ENCODE results near the gene ALK. TPM values are rescaled to one million over a fixed set of nuclear protein-coding genes. Genes with fewer than 3 reads are reported as not detected.

ALK gene
- total RNA-seq, 1 donor from 2014 or later, result not detected

GRCh38 chr2:29655391-29656086 is 265.8 kb downstream of the ALK start:
- no peak for DNase-seq (ENCODE audit: low read depth)

GRCh38 chr2:29650631-29651097 is 270.7 kb downstream of the ALK start:
- no peak for DNase-seq (ENCODE audit: low read depth)

- no peak for DNase-seq (ENCODE audit: low read depth)
Observed at GRCh38 chr2:29644949-29645348, 276.4 kb downstream of the ALK start.

DNA sequence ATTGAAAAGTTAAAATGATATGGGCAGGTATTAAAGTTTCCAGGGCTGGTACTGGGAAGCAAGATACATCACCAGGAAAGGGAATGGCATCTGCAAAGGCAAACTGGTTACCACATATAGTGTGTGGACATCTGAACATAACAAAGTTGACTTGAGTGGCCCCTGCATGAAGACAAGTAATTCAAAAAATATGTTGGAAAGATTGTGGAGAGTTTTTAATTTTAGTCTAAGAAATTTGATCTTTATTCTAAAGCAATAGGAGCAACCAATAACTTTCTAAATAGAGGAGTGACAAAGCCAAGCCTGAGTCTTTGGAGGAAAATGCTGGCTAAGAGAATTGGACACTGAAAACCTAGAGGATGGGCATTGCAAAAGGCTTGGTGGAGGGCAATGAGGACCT is 278.2 kb downstream of the ALK start:
- DNase-seq (ENCODE audit: low read depth), result no peak

GRCh38 chr2:29640360-29640759 is 281.0 kb downstream of the ALK start:
- DNase-seq (ENCODE audit: low read depth), result no peak

- no peak for DNase-seq (ENCODE audit: low read depth)
Observed at GRCh38 chr2:29638641-29639040, 282.7 kb downstream of the ALK start.

- DNase-seq (ENCODE audit: low read depth), result no peak
Observed at GRCh38 chr2:29634916-29635315, 286.5 kb downstream of the ALK start.

- DNase-seq (ENCODE audit: low read depth), result no peak
Observed at GRCh38 chr2:29632018-29632417, 289.4 kb downstream of the ALK start.

- DNase-seq (ENCODE audit: low read depth), result no peak
Observed at GRCh38 chr2:29629495-29629894, 291.9 kb downstream of the ALK start.

GRCh38 chr2:29628862-29629261 is 292.5 kb downstream of the ALK start:
- no peak for DNase-seq (ENCODE audit: low read depth)

GRCh38 chr2:29628108-29628745 is 293.2 kb downstream of the ALK start:
- DNase-seq (ENCODE audit: low read depth), result no peak

- no peak for DNase-seq (ENCODE audit: low read depth)
Observed at GRCh38 chr2:29627279-29627711, 294.1 kb downstream of the ALK start.

DNA sequence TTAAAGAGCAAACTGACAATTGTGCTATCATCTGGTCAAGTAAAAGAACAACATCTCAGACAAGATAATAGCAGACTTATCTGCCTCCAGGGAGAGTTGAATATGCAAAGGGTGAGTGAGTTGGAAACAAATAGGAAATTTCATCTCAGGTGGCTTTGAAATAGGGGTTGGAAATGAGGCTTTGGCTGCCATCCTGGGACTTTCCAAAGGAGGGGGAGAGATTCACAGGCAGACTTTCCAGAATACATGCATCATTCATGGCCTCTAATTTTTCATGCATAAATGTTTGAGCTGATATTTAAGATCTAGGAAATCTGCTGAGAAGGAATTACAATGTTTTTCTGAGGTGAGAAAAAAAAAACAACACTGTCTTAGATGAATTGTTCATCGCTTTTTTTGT is 300.5 kb downstream of the ALK start:
- no peak for DNase-seq (ENCODE audit: low read depth)

DNA sequence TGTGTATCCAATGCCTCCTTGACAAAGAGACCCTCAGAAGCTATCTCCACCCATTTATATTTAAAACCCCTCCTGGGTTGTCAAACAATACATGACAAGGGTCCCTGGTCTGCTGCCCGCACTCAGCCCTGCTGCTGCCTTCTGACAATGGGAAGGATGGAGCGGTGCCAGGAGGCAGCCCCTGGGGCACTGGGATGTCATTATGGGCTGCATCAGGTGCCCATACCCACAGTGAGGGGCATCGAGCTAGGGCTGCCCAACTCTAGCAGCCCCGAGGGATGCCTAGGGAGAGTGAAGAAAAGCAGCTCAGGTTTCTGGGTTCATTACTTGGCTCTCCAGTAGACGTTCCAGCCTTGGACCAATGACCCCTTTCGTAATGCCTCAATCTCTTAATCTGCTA is 301.7 kb downstream of the ALK start:
- DNase-seq (ENCODE audit: low read depth), result no peak

DNA sequence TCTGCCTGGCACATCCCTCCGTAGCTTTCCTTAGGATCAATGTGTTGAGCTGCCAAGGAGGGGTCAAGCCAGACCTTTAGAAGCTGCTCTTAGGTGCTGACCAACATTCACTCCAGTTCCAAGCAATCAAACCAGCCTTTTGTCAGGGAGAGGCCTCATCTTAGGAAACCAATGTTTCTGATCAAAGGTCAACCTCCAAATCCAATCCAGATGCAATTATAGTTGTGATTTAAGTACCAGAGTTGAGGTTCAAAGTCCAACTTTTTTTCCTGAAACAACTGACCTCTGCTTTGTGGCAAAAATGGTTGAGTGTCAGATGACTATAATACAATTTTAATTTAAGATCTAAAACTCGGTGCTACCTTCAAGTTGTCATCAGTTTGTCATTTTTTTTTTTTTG is 303.4 kb downstream of the ALK start:
- DNase-seq (ENCODE audit: low read depth), result no peak

GRCh38 chr2:29617351-29617750 is 304.0 kb downstream of the ALK start:
- DNase-seq (ENCODE audit: low read depth), result no peak

- DNase-seq (ENCODE audit: low read depth), result no peak
Observed at GRCh38 chr2:29616569-29616968, 304.8 kb downstream of the ALK start.

- no peak for DNase-seq (ENCODE audit: low read depth)
Observed at GRCh38 chr2:29615841-29616240, 305.5 kb downstream of the ALK start.

DNA sequence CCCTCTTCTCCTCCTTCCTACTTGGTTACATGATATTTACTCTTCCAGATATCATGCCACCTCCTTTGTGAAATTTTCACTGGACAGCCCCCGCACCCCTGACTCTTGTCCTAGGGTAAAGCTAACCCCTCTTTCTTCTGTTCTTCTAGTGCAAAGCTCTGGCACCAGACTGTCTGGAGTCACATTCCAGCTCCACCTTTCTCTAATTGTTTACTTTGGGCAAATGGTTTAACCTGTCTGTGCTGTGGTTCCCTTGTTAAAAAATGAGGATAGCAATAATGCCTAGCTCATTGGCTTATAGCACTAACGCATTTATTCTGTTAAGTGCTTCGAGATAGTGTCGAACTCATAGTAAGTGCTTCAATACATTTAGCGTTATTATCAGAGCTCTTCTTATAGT is 306.2 kb downstream of the ALK start:
- DNase-seq (ENCODE audit: low read depth), result no peak

- no peak for DNase-seq (ENCODE audit: low read depth)
Observed at GRCh38 chr2:29614295-29614830, 307.0 kb downstream of the ALK start.

DNA sequence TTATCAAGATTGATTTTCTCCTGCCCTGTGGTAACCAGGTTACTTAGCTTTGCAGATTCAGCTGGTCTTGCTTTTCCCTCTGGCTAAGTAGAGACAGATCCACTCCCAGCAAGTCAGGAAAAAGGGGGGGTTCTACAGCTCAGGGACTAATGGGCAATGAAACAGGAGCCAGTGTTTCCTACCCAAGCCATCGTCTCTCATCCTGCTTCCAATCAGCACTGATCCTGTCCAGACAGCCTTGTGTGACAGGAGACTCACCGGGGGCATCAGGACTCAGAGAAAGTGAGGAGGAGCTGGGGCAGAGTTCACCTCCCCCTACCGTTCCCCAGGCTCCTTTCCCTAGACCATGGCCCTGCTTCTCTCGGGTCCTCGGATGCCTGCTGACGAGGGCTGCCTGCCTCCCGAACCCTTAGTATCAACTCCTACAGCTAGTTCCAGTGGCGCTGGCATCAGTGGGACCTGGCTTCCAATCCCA is 307.6 kb downstream of the ALK start:
- no peak for DNase-seq (ENCODE audit: low read depth)

DNA sequence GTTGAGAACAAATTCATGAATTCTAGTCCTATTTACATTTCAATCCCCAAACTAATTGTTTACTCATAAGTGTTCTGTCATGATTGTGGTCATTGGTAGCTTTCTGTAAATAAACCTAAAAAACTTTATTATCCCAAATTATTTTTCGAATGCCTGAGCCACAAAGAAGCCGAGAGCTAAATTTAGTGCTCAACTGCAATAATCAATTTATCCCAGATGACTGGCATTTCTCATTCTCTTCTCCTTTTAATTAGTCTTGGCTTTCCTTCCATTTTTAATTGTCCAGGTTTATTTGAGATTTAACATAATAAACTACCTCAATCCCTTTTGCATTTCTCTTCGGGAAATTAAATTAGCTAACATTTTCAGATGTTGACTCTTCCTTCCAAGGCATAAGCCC is 308.3 kb downstream of the ALK start:
- DNase-seq (ENCODE audit: low read depth), result no peak

DNA sequence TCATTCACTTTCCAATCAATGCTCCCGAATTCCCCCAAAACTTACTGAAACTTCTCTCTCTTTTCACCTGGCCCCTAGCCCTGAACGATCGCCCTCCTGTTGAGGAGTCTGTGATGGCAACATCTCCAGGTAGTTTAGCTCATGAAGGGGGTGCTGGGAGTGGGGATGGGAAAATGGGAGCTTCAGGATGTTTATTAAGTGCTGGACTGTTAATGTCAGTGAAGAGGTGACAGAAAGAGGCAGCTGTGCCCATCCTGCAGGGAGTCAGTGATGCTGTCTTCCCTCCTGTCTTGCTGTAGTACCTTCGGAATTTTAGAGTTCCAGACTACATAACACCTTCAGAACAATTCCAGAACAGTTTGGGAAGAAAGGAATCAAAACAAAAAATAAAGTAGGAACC is 308.8 kb downstream of the ALK start:
- no peak for DNase-seq (ENCODE audit: low read depth)

All from renal cortical epithelial cell (primary cell).